C4-2B (cell line): Measurements from ENCODE around the gene C8B.

Experiments used
- H3K27ac ChIP-seq: fragments of 450-650 bp; 2 replicates; pipeline ENCODE4 v1.5.1; 2017
- CTCF ChIP-seq: fragments of 450-650 bp; conservative IDR thresholded peaks from 2 replicates; pipeline ENCODE4 v1.5.1; 2017; ENCODE audit warnings: mild to moderate bottlenecking
- ZFX ChIP-seq: fragments of 450-650 bp; IDR thresholded peaks from 2 replicates; pipeline ENCODE4 v1.6.1; 2017

The C8B gene

GRCh38 chr1:56901716-56902115, 64.1 kb downstream of the C8B start:
- no peak for TF ChIP-seq ZFX
- no peak overlapping the region for H3K27ac ChIP-seq

- no peak overlapping the region for H3K27ac ChIP-seq
- TF ChIP-seq ZFX (no peak), CTCF (no peak)
Observed at GRCh38 chr1:56898879-56899278, 66.9 kb downstream of the C8B start.

GRCh38 chr1:56898005-56898373, 67.8 kb downstream of the C8B start:
- H3K27ac ChIP-seq, result no peak overlapping the region
- TF ChIP-seq ZFX (no peak), CTCF (no peak)

GRCh38 chr1:56897150-56898004, 68.4 kb downstream of the C8B start:
- H3K27ac ChIP-seq, result no peak overlapping the region
- no peak for TF ChIP-seq ZFX
- no peak for TF ChIP-seq CTCF

GRCh38 chr1:56894014-56894413, 71.8 kb downstream of the C8B start:
- no peak overlapping the region for H3K27ac ChIP-seq
- no peak for TF ChIP-seq ZFX
- no peak for TF ChIP-seq CTCF

GRCh38 chr1:56890229-56890628, 75.6 kb downstream of the C8B start:
- H3K27ac ChIP-seq, result no peak overlapping the region
- TF ChIP-seq CTCF (no peak), ZFX (no peak)

GRCh38 chr1:56881417-56881816, 84.4 kb downstream of the C8B start:
- no peak for TF ChIP-seq ZFX
- no peak for TF ChIP-seq CTCF

GRCh38 chr1:56880774-56881173, 85.0 kb downstream of the C8B start:
- TF ChIP-seq CTCF (no peak), ZFX (no peak)

More at GRCh38 chr1:56881417-56881816, 84.4 kb downstream of the C8B start:
- H3K27ac ChIP-seq, result no peak overlapping the region

More at GRCh38 chr1:56880774-56881173, 85.0 kb downstream of the C8B start:
- H3K27ac ChIP-seq, result no peak overlapping the region
